H1 (cell line): Measurements from ENCODE around the gene ABCF2. TPM values are rescaled to one million over a fixed set of nuclear protein-coding genes. Genes with fewer than 3 reads are reported as not detected.
A peak's percentile ranks its signal among the peaks of the same experiment; 100 is the strongest.

ENCODE experiments used
- BACH1 ChIP-seq: IDR thresholded peaks from 2 replicates; pipeline ENCODE4 v1.6.1; 2012; ENCODE audit warnings: low read length, improper control_type of control experiment
- CTCF ChIP-seq, 3 experiments: IDR thresholded peaks; 1 replicate in 2 of 3; 2 replicates in 1 of 3; pipeline versions ENCODE4 v1.5.1 to v1.6.1; 2011; ENCODE audit warnings: low read length in 3 of 3, mild to moderate bottlenecking in 3 of 3, inconsistent platforms in 2 of 3, low read depth in 1 of 3, moderate library complexity in 1 of 3; ENCODE audit not compliant: insufficient read depth in 1 of 3; ENCODE audit errors: control extremely low read depth in 1 of 3
- GABPA ChIP-seq: IDR thresholded peaks from 2 replicates; pipeline ENCODE4 v1.6.1; 2011; ENCODE audit warnings: mild to moderate bottlenecking, low read length, moderate library complexity, borderline replicate concordance; ENCODE audit not compliant: insufficient read depth
- SIN3A ChIP-seq, 2 experiments: IDR thresholded peaks in 1 of 2; conservative IDR thresholded peaks in 1 of 2; 2 replicates each; pipeline ENCODE4 v1.6.1; 2011 to 2012; ENCODE audit warnings: low read length in 2 of 2, improper control_type of control experiment in 1 of 2, low read depth in 1 of 2, mild to moderate bottlenecking in 1 of 2
- SP4 ChIP-seq: IDR thresholded peaks from 2 replicates; pipeline ENCODE4 v1.6.1; 2012; ENCODE audit warnings: low read length, inconsistent platforms
- polyA plus RNA-seq, 7 experiments: library from polyadenylated mRNA; depleted of rRNA in 3 of 7; stranded (reverse) in 5 of 7; unstranded in 2 of 7; fragments of >200 nt in 5 of 7; fragments of 200-250 nt in 2 of 7; gene quantifications; 1 replicate in 5 of 7; 2 replicates in 1 of 7; 4 replicates in 1 of 7; pipeline versions ENCODE4 v1.2.1 to v1.2.3, GENCODE V29; 2011 to 2013; ENCODE audit warnings: missing spikeins in 2 of 7, mixed read lengths in 2 of 7
- total RNA-seq: library from RNA; stranded (reverse); fragmentation: NEBNext Ultra II Directional; extraction: Animal tissue kit (Norgen Biotek cat#: 25700); gene quantifications from 2 replicates; pipeline ENCODE4 v1.2.1, GENCODE V29; 2021
- TF ChIP-seq, protein P1 (sequence below): fragments of 300-600 bp; sonication (generic); IDR thresholded peaks from 2 replicates; pipeline ENCODE4 v1.7.1; 2012; ENCODE audit warnings: low read length, moderate library complexity, mild to moderate bottlenecking, inconsistent platforms; ENCODE audit not compliant: insufficient replicate concordance

The ABCF2 gene
- total and polyA plus RNA-seq, 2 of the 8 experiments (the other 6 are each of a cell fraction or from before 2014, with no cell fraction given), result 28.0 to 55.0 TPM

- TF ChIP-seq, protein P1, sequence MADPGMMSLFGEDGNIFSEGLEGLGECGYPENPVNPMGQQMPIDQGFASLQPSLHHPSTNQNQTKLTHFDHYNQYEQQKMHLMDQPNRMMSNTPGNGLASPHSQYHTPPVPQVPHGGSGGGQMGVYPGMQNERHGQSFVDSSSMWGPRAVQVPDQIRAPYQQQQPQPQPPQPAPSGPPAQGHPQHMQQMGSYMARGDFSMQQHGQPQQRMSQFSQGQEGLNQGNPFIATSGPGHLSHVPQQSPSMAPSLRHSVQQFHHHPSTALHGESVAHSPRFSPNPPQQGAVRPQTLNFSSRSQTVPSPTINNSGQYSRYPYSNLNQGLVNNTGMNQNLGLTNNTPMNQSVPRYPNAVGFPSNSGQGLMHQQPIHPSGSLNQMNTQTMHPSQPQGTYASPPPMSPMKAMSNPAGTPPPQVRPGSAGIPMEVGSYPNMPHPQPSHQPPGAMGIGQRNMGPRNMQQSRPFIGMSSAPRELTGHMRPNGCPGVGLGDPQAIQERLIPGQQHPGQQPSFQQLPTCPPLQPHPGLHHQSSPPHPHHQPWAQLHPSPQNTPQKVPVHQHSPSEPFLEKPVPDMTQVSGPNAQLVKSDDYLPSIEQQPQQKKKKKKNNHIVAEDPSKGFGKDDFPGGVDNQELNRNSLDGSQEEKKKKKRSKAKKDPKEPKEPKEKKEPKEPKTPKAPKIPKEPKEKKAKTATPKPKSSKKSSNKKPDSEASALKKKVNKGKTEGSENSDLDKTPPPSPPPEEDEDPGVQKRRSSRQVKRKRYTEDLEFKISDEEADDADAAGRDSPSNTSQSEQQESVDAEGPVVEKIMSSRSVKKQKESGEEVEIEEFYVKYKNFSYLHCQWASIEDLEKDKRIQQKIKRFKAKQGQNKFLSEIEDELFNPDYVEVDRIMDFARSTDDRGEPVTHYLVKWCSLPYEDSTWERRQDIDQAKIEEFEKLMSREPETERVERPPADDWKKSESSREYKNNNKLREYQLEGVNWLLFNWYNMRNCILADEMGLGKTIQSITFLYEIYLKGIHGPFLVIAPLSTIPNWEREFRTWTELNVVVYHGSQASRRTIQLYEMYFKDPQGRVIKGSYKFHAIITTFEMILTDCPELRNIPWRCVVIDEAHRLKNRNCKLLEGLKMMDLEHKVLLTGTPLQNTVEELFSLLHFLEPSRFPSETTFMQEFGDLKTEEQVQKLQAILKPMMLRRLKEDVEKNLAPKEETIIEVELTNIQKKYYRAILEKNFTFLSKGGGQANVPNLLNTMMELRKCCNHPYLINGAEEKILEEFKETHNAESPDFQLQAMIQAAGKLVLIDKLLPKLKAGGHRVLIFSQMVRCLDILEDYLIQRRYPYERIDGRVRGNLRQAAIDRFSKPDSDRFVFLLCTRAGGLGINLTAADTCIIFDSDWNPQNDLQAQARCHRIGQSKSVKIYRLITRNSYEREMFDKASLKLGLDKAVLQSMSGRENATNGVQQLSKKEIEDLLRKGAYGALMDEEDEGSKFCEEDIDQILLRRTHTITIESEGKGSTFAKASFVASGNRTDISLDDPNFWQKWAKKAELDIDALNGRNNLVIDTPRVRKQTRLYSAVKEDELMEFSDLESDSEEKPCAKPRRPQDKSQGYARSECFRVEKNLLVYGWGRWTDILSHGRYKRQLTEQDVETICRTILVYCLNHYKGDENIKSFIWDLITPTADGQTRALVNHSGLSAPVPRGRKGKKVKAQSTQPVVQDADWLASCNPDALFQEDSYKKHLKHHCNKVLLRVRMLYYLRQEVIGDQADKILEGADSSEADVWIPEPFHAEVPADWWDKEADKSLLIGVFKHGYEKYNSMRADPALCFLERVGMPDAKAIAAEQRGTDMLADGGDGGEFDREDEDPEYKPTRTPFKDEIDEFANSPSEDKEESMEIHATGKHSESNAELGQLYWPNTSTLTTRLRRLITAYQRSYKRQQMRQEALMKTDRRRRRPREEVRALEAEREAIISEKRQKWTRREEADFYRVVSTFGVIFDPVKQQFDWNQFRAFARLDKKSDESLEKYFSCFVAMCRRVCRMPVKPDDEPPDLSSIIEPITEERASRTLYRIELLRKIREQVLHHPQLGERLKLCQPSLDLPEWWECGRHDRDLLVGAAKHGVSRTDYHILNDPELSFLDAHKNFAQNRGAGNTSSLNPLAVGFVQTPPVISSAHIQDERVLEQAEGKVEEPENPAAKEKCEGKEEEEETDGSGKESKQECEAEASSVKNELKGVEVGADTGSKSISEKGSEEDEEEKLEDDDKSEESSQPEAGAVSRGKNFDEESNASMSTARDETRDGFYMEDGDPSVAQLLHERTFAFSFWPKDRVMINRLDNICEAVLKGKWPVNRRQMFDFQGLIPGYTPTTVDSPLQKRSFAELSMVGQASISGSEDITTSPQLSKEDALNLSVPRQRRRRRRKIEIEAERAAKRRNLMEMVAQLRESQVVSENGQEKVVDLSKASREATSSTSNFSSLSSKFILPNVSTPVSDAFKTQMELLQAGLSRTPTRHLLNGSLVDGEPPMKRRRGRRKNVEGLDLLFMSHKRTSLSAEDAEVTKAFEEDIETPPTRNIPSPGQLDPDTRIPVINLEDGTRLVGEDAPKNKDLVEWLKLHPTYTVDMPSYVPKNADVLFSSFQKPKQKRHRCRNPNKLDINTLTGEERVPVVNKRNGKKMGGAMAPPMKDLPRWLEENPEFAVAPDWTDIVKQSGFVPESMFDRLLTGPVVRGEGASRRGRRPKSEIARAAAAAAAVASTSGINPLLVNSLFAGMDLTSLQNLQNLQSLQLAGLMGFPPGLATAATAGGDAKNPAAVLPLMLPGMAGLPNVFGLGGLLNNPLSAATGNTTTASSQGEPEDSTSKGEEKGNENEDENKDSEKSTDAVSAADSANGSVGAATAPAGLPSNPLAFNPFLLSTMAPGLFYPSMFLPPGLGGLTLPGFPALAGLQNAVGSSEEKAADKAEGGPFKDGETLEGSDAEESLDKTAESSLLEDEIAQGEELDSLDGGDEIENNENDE, result no peak
- TF ChIP-seq SP4 (no peak), BACH1 (no peak), CTCF (IDR thresholded peaks at IDR 0.05; ENCODE audit: control extremely low read depth in 1 of 3, insufficient read depth in 1 of 3, low read depth in 1 of 3, low read length in 3 of 3) (no peak), GABPA (no peak), SIN3A (conservative IDR thresholded peaks at IDR 0.05 in 1 of 2, IDR thresholded peaks at IDR 0.05 in 1 of 2; ENCODE audit: low read depth in 1 of 2, low read length in 2 of 2) (peak in 1 of 2 experiments; percentile 70; a peak in 2 of 4 replicates)
These were observed at the start of gene ABCF2 (continued) for GRCh38 chr7:151226875-151227782.
